BE2C (cell line): Measurements from ENCODE around the gene NR1H4.

Experiments used
- DNase-seq: peaks from one replicate; pipeline ENCODE4 v3.0.0-alpha.2; 2020
- H3K27me3 ChIP-seq: fragments of 250-450 bp; sonication (Bioruptor Pico); 2 replicates; pipeline ENCODE4 v1.5.1; 2020; ENCODE audit warnings: mild to moderate bottlenecking
- H3K36me3 ChIP-seq: fragments of 250-450 bp; sonication (Bioruptor Pico); 2 replicates; pipeline ENCODE4 v1.5.1; 2020; ENCODE audit warnings: mild to moderate bottlenecking
- H3K4me1 ChIP-seq: fragments of 250-450 bp; sonication (Bioruptor Pico); 2 replicates; pipeline ENCODE4 v1.5.1; 2020
- H3K4me3 ChIP-seq: 2 replicates; pipeline ENCODE4 v1.5.1; 2011; ENCODE audit warnings: low read depth, low read length
- H3K9me3 ChIP-seq: fragments of 250-450 bp; sonication (Bioruptor Pico); 2 replicates; pipeline ENCODE4 v1.5.1; 2020
- TF ChIP-seq, protein P1 (sequence below): IDR thresholded peaks from 2 replicates; pipeline ENCODE4 v1.5.1; 2012; ENCODE audit warnings: mild to moderate bottlenecking, low read depth, low read length

Gene NR1H4

DNA sequence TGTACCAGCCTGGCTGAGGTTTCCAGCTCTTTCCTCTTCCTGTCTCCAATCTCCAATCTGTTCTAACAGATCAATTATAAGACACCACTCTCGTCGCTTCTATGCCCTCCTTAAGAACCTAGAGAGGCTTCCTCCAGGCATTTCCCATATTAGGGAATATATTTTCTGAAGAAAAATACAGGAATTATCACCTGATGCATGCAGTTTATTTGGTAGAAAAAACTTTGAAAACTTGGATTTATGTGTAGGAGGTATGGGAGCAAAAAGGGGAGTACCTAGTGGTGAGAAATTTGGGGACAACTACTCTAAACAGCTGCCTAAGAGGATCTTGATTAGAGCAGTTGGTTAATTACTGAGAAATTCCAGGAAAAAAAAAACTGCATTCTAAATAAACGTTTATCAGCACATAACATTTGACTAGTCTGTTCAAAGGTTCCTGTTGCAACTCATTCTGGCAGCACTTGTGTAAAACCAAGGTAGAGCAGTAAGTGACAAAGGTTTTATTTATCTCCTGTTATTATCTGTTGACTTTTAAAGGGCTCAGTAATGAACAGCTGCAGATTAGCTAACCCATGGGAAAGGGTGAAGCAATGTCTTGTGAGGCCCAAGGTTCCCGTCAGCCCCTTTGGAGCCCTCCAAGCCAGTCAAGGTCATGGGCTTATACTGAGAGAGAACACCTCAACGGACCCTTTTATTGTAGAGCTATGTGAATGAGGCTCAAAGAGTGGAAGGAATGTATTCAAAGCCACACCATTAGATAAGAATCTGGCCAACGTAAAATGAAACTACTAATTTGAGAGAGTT, 36.4 kb upstream of the NR1H4 start:
- TF ChIP-seq, protein P1, sequence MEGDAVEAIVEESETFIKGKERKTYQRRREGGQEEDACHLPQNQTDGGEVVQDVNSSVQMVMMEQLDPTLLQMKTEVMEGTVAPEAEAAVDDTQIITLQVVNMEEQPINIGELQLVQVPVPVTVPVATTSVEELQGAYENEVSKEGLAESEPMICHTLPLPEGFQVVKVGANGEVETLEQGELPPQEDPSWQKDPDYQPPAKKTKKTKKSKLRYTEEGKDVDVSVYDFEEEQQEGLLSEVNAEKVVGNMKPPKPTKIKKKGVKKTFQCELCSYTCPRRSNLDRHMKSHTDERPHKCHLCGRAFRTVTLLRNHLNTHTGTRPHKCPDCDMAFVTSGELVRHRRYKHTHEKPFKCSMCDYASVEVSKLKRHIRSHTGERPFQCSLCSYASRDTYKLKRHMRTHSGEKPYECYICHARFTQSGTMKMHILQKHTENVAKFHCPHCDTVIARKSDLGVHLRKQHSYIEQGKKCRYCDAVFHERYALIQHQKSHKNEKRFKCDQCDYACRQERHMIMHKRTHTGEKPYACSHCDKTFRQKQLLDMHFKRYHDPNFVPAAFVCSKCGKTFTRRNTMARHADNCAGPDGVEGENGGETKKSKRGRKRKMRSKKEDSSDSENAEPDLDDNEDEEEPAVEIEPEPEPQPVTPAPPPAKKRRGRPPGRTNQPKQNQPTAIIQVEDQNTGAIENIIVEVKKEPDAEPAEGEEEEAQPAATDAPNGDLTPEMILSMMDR: no peak
- no peaks in the 10 kb centered on the region for H3K27me3 ChIP-seq
- H3K4me1 ChIP-seq: no peaks in the 10 kb centered on the region
- H3K9me3 ChIP-seq: no peaks in the 10 kb centered on the region
- H3K36me3 ChIP-seq: no peaks in the 10 kb centered on the region
- H3K4me3 ChIP-seq: no peak overlapping the region
- DNase-seq: no peak

DNA sequence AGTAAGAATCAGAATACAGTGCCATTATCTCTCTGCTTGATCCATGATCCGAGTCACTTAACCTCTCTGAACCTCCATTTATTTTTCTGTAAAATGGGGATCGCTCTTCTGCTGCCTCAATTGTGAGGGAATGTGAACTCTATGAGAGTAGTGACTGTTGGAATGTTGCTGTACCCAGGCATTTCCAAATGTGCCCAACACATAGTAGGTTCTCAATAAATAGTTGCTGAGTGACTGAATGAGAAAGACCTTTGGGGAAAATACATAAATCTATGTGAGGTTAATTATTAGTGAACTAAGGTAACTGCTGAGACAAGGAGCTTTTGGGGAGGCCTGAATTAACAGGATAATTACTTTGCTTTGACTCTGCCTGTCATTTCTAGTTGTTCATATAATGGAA, 33.9 kb upstream of the NR1H4 start:
- H3K36me3 ChIP-seq: no peaks in the 10 kb centered on the region
- H3K4me1 ChIP-seq: no peaks in the 10 kb centered on the region
- no peaks in the 10 kb centered on the region for H3K27me3 ChIP-seq
- DNase-seq: no peak
- no peaks in the 10 kb centered on the region for H3K9me3 ChIP-seq
- TF ChIP-seq, protein P1: no peak
- no peak overlapping the region for H3K4me3 ChIP-seq

DNA sequence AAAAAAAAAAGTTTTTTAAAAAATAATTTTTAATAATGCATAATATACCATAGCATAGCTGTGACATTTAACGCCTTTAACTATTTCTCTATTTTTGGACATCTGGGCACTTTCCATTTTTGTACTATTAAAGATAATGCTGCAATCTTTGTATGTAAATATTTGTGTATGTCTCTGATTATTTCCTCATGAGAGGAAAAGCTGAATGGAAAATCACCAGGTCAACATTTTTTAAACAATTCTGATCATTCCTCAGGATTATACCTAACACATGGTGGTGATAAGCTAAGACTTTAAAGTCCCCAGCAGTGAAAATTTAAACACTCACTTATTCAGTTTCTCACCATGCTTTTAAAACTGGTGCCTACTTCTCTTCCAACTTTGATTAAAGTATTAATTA, 31.3 kb upstream of the NR1H4 start:
- Histone ChIP-seq H3K4me1 (no peaks in the 10 kb centered on the region), H3K9me3 (no peaks in the 10 kb centered on the region), H3K4me3 (no peak overlapping the region), H3K36me3 (no peaks in the 10 kb centered on the region), H3K27me3 (no peaks in the 10 kb centered on the region)
- DNase-seq: no peak
- TF ChIP-seq, protein P1: no peak

DNA sequence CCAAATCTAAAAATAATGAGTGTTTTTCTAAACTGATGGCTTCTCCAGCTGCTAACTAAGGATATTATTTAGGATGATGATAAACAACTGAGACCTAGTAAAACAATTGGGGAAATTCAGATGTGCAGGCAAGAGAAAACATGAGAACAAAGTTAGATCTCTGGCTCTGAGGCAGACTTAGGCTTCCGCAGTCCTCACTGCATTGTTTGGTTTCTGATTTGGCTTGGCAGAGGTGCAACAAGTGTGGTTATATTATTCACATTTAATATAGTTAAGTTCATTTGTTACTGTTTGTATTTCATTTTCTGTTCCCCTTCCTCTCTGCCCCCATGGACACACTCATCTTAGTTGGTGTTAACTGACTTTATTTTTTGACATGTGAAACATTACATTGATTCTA, 30.2 kb upstream of the NR1H4 start:
- Histone ChIP-seq H3K36me3 (no peaks in the 10 kb centered on the region), H3K9me3 (no peaks in the 10 kb centered on the region), H3K4me1 (no peaks in the 10 kb centered on the region), H3K27me3 (no peaks in the 10 kb centered on the region), H3K4me3 (no peak overlapping the region)
- DNase-seq: no peak
- TF ChIP-seq, protein P1: no peak

DNA sequence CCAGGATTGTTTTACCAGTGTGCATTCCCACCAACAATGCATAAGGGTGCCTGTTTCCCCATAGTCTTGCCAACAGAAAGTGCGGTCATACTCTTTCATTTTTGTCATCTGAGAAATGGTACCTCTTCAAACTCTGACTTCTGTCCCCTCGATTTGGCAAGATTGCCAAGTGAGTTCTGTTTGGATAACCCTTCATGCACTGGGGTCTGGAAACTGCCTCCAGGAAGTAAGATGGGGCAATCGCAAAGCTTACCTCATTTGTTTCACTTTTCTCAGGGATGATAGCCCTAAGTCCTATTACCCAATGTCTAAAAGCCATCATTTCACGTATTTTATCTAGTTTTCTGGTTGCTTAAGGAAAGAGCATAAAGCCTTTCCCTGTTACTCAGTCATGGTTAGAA, 28.6 kb upstream of the NR1H4 start:
- TF ChIP-seq, protein P1: no peak
- Histone ChIP-seq H3K27me3 (no peaks in the 10 kb centered on the region), H3K4me1 (no peaks in the 10 kb centered on the region), H3K4me3 (no peak overlapping the region), H3K36me3 (no peaks in the 10 kb centered on the region), H3K9me3 (no peaks in the 10 kb centered on the region)
- no peak for DNase-seq

DNA sequence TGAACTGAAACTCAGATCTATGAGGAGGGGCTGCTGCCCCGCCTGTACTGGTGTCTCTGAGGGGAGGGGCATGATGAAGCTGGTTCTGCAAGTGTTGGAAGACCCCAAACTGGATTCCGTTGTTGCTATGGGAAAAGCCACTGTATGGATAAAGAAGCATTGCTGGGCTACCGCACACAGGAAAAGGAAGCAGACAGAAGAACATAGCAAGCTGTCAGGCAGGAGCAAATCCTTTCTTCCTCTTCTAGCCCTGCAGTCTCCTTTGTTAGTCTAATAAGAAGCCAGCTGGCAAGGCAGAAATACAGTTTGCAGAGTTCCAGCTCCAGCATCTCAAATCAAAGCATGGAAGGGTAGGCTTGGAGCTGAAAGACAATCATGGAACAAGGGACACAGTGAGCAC, 26.3 kb upstream of the NR1H4 start:
- TF ChIP-seq, protein P1: no peak
- H3K27me3 ChIP-seq: no peaks in the 10 kb centered on the region
- H3K4me3 ChIP-seq: no peak overlapping the region
- H3K36me3 ChIP-seq: no peaks in the 10 kb centered on the region
- no peaks in the 10 kb centered on the region for H3K9me3 ChIP-seq
- no peak for DNase-seq
- H3K4me1 ChIP-seq: no peaks in the 10 kb centered on the region
